HepG2 (cell line): Measurements from ENCODE around the gene STMN1. TPM values are rescaled to one million over a fixed set of nuclear protein-coding genes. Genes with fewer than 3 reads are reported as not detected.
A peak's percentile ranks its signal among the peaks of the same experiment; 100 is the strongest.

ENCODE experiments used
- BORCS8-MEF2B ChIP-seq: sonication (generic); formaldehyde crosslinking; IDR thresholded peaks from 2 replicates; pipeline ENCODE4 v1.8.0; 2022; ENCODE audit warnings: mild to moderate bottlenecking, missing genetic modification reagents
- DNMT1 ChIP-seq: sonication (generic); formaldehyde crosslinking; IDR thresholded peaks from 2 replicates; pipeline ENCODE4 v1.5.1; 2020; ENCODE audit warnings: mild to moderate bottlenecking, missing genetic modification reagents
- HNRNPL ChIP-seq: fragments of 200-400 bp; formaldehyde crosslinking; IDR thresholded peaks from 2 replicates; pipeline ENCODE4 v1.6.1; 2017; ENCODE audit warnings: mild to moderate bottlenecking, low read depth, low read length
- HNRNPLL ChIP-seq: fragments of 200-400 bp; formaldehyde crosslinking; IDR thresholded peaks from 2 replicates; pipeline ENCODE4 v1.6.1; 2017; ENCODE audit warnings: mild to moderate bottlenecking, low read depth, low read length; ENCODE audit not compliant: poor library complexity, severe bottlenecking
- MZF1 ChIP-seq: sonication (generic); formaldehyde crosslinking; IDR thresholded peaks from 2 replicates; pipeline ENCODE4 v1.8.1; 2023; ENCODE audit warnings: mild to moderate bottlenecking, missing genetic modification reagents, borderline replicate concordance
- NPAS2 ChIP-seq: sonication (generic); formaldehyde crosslinking; IDR thresholded peaks from 2 replicates; pipeline ENCODE4 v1.8.0; 2022; ENCODE audit warnings: mild to moderate bottlenecking, missing genetic modification reagents, borderline replicate concordance
- REST ChIP-seq, 2 experiments: IDR thresholded peaks; 2 replicates each; pipeline ENCODE4 v1.6.1; 2011 to 2012; ENCODE audit warnings: low read length in 2 of 2, borderline replicate concordance in 1 of 2, low read depth in 1 of 2, mild to moderate bottlenecking in 1 of 2, moderate library complexity in 1 of 2
- RFX1 ChIP-seq: fragments of 450-650 bp; IDR thresholded peaks from 2 replicates; pipeline ENCODE4 v1.6.1; 2017
- RXRA ChIP-seq: sonication (generic); formaldehyde crosslinking; IDR thresholded peaks from 2 replicates; pipeline ENCODE4 v1.5.1; 2020; ENCODE audit warnings: missing genetic modification reagents
- SNAPC5 ChIP-seq: sonication (generic); formaldehyde crosslinking; IDR thresholded peaks from 2 replicates; pipeline ENCODE4 v1.8.1; 2023; ENCODE audit warnings: mild to moderate bottlenecking, missing genetic modification reagents, borderline replicate concordance
- TBX2 ChIP-seq: sonication (generic); formaldehyde crosslinking; IDR thresholded peaks from 2 replicates; pipeline ENCODE4 v1.5.0; 2020; ENCODE audit warnings: missing genetic modification reagents, mild to moderate bottlenecking, borderline replicate concordance
- THRA ChIP-seq: sonication (generic); formaldehyde crosslinking; IDR thresholded peaks from 2 replicates; pipeline ENCODE4 v1.4.0; 2020; ENCODE audit warnings: missing genetic modification reagents, borderline replicate concordance
- ZBTB21 ChIP-seq: sonication (generic); formaldehyde crosslinking; IDR thresholded peaks from 2 replicates; pipeline ENCODE4 v1.4.0; 2020; ENCODE audit warnings: missing genetic modification reagents
- ZNF646 ChIP-seq: sonication (generic); formaldehyde crosslinking; IDR thresholded peaks from 2 replicates; pipeline ENCODE4 v1.9.0; 2021; ENCODE audit warnings: mild to moderate bottlenecking, missing genetic modification reagents
- ZNF782 ChIP-seq: sonication (generic); formaldehyde crosslinking; IDR thresholded peaks from 2 replicates; pipeline ENCODE4 v1.4.0; 2020; ENCODE audit warnings: missing genetic modification reagents, mild to moderate bottlenecking, borderline replicate concordance
- ZNF891 ChIP-seq: sonication (generic); formaldehyde crosslinking; IDR thresholded peaks from 2 replicates; pipeline ENCODE4 v1.5.0; 2020; ENCODE audit warnings: mild to moderate bottlenecking, missing genetic modification reagents
- polyA plus RNA-seq, 8 experiments: library from polyadenylated mRNA; depleted of rRNA in 3 of 8; stranded (reverse) in 7 of 8; unstranded in 1 of 8; fragments of >200 nt; fragmentation: Illumina TruSeq in 4 of 8; extraction: Trizol in 4 of 8; gene quantifications; 2 replicates each; pipeline versions ENCODE4 v1.2.1 to v1.2.3, GENCODE V29; 2011 to 2016; ENCODE audit warnings: low read depth in 4 of 8, missing spikeins in 1 of 8, mixed read lengths in 1 of 8; ENCODE audit not compliant: insufficient read depth in 1 of 8
- total RNA-seq, 5 experiments: library from RNA; depleted of rRNA; stranded (reverse); fragments of >200 nt; fragmentation: Illumina TruSeq; extraction: Trizol; gene quantifications; 2 replicates each; pipeline ENCODE4 v1.2.3, GENCODE V29; 2016; ENCODE audit warnings: low read depth in 1 of 5

The STMN1 gene
- total and polyA plus RNA-seq, 2 of the 13 experiments (the other 11 are each of a cell fraction or from before 2014, with no cell fraction given): 45.9 to 409 TPM

GRCh38 chr1:25906644-25907300, 553 bp upstream of the STMN1 start (continued):
- no peak for TF ChIP-seq RXRA (CRISPR knock-in tag)
- no peak for TF ChIP-seq ZNF646 (CRISPR knock-in tag)
- TF ChIP-seq HNRNPLL: peak; percentile 10
- no peak for TF ChIP-seq SNAPC5 (CRISPR knock-in tag)
- TF ChIP-seq THRA: no peak
- 0 out of 2 replicates have a peak, but pooled peaks have one; percentile 3 for TF ChIP-seq BORCS8-MEF2B (CRISPR knock-in tag)
- TF ChIP-seq HNRNPL: peak; percentile 66; the same call in 1 of the 2 replicates
- TF ChIP-seq ZNF782: 0 out of 2 replicates have a peak, but pooled peaks have one; percentile 26
- TF ChIP-seq RFX1: no peak
- TF ChIP-seq NPAS2 (CRISPR knock-in tag): no peak
- TF ChIP-seq REST (IDR thresholded peaks at IDR 0.05; ENCODE audit: borderline replicate concordance in 1 of 2, low read depth in 1 of 2, low read length in 2 of 2): no peak
- TF ChIP-seq ZBTB21 (CRISPR knock-in tag): no peak
- no peak for TF ChIP-seq DNMT1 (CRISPR knock-in tag)
- no peak for TF ChIP-seq MZF1 (CRISPR knock-in tag)
- TF ChIP-seq TBX2 (CRISPR knock-in tag): no peak; the same call in 1 of the 2 replicates
- TF ChIP-seq ZNF891 (CRISPR knock-in tag): peak; percentile 15; the same call in 1 of the 2 replicates
